Chondrocyte (in vitro differentiated cells): ENCODE measurements around the gene SPOCK1. TPM values are rescaled to one million over a fixed set of nuclear protein-coding genes. Genes with fewer than 3 reads are reported as not detected.

Source experiments
- DNase-seq: peaks from one replicate; pipeline ENCODE4 v3.0.0; 2021; ENCODE audit warnings: mixed read lengths, low spot score
- H3K27ac Mint-ChIP-seq: one replicate; pipeline ENCODE4 v1.8.0; 2021; ENCODE audit warnings: mild to moderate bottlenecking, moderate library complexity, mixed read lengths; ENCODE audit not compliant: unreplicated experiment
- H3K27me3 Mint-ChIP-seq: 2 replicates; pipeline ENCODE4 v1.8.0; 2021; ENCODE audit warnings: low read depth, mixed read lengths
- H3K36me3 Mint-ChIP-seq: 2 replicates; pipeline ENCODE4 v1.8.0; 2021; ENCODE audit warnings: low read depth, mixed read lengths
- H3K4me1 Mint-ChIP-seq: 2 replicates; pipeline ENCODE4 v1.8.0; 2021; ENCODE audit warnings: low read depth, mild to moderate bottlenecking, mixed read lengths
- H3K4me3 Mint-ChIP-seq: one replicate; pipeline ENCODE4 v1.8.0; 2021; ENCODE audit warnings: mild to moderate bottlenecking, moderate library complexity, mixed read lengths; ENCODE audit not compliant: unreplicated experiment
- H3K9me3 Mint-ChIP-seq: 2 replicates; pipeline ENCODE4 v1.8.0; 2021; ENCODE audit warnings: low read depth, mixed read lengths
- CTCF ChIP-seq: fragments of 200-600 bp; sonication (generic); IDR thresholded peaks from 2 replicates; pipeline ENCODE4 v1.5.0; 2021; ENCODE audit warnings: antibody characterized with exemption, mild to moderate bottlenecking, moderate library complexity
- total RNA-seq: library from RNA; stranded (reverse); gene quantifications from 3 replicates; pipeline ENCODE4 v1.2.1, GENCODE V29; 2021

Gene SPOCK1
- total RNA-seq, 1 donor from 2014 or later: 127 TPM

- Mint-ChIP-seq H3K4me3 (no peak overlapping the region), H3K4me1 (no peaks in the 10 kb centered on the region), H3K36me3 (peaks cover 2% of the 10 kb centered on the region), H3K27me3 (peaks cover 9% of the 10 kb centered on the region), H3K27ac (no peak overlapping the region), H3K9me3 (peaks cover 10% of the 10 kb centered on the region)
- no peak for TF ChIP-seq CTCF
- no peak for DNase-seq
Measured at GRCh38 chr5:136926073-136926472, 573.1 kb downstream of the SPOCK1 start.

Other genes with a start within 250 kb of the SPOCK1 start
- gene KLHL3, start 236.8 kb upstream of the SPOCK1 start, total RNA-seq: 1.6 to 3.1 TPM (median 1.9 TPM) in 3 replicates